Vagina (tissue), 2 donors: ENCODE measurements around the gene PRKCB. TPM values are rescaled to one million over a fixed set of nuclear protein-coding genes. Genes with fewer than 3 reads are reported as not detected.

Source experiments
- DNase-seq, 2 donors: peaks; one replicate each; pipeline ENCODE4 v3.0.0-alpha.2; 2017; ENCODE audit errors: extremely low spot score in 2 of 2
- H3K27ac ChIP-seq: fragments of 200-600 bp; sonication (generic); one replicate; pipeline ENCODE4 v1.5.1; 2019
- H3K27me3 ChIP-seq: fragments of 200-600 bp; sonication (generic); one replicate; pipeline ENCODE4 v1.5.1; 2019
- H3K36me3 ChIP-seq, 2 donors: fragments of 200-600 bp; sonication (generic); one replicate each; pipeline ENCODE4 v1.5.1; 2017 to 2019
- H3K4me1 ChIP-seq: fragments of 200-600 bp; sonication (generic); one replicate; pipeline ENCODE4 v1.5.1; 2019
- H3K4me3 ChIP-seq, 2 donors: fragments of 200-600 bp; sonication (generic); 1 replicate in 1 of 2; 2 replicates in 1 of 2; pipeline ENCODE4 v1.5.1; 2016 to 2019
- H3K9me3 ChIP-seq: fragments of 200-600 bp; sonication (generic); one replicate; pipeline ENCODE4 v1.5.1; 2019
- CTCF ChIP-seq, 3 experiments: fragments of 450-650 bp in 2 of 3; fragments of 200-600 bp in 1 of 3; sonication (generic) in 1 of 3; IDR thresholded peaks; one replicate each; pipeline ENCODE4 v1.5.1; 2017 to 2019; ENCODE audit warnings: antibody characterized with exemption in 3 of 3, mild to moderate bottlenecking in 2 of 3, moderate library complexity in 2 of 3
- POLR2A ChIP-seq, 2 donors: fragments of 450-650 bp; IDR thresholded peaks; one replicate each; pipeline ENCODE4 v1.6.1; 2017; ENCODE audit warnings: antibody characterized with exemption in 2 of 2, mild to moderate bottlenecking in 2 of 2, moderate library complexity in 2 of 2
- POLR2AphosphoS5 ChIP-seq, 2 donors: sonication (generic); formaldehyde crosslinking; IDR thresholded peaks; one replicate each; pipeline ENCODE4 v1.9.0; 2017; ENCODE audit warnings: antibody characterized with exemption in 2 of 2, mild to moderate bottlenecking in 2 of 2, low read depth in 1 of 2; ENCODE audit not compliant: insufficient read depth in 1 of 2
- intact Hi-C: fragments of 100-400 bp; cut with DNase I; formaldehyde crosslinking; loops from one replicate; pipeline ENCODE4 v1.15.1; 2023
- total RNA-seq: library from RNA; depleted of rRNA; stranded (reverse); fragments of >200 nt; gene quantifications from one replicate; pipeline ENCODE4 v1.2.3, GENCODE V29; 2016

The PRKCB gene
- total RNA-seq, 1 donor from 2014 or later: 9.1 TPM

- Histone ChIP-seq H3K27me3 (no peaks in the 10 kb centered on the region), H3K27ac (no peak overlapping the region), H3K9me3 (no peaks in the 10 kb centered on the region), H3K36me3 (no peaks in the 10 kb centered on the region), H3K4me3 (no peak overlapping the region), H3K4me1 (no peaks in the 10 kb centered on the region)
- intact Hi-C loops: loop anchor here (5.0 kb wide), 1 partner anchor 236 kb away; no protein-coding TSS in a partner anchor
- no peak for DNase-seq
- TF ChIP-seq POLR2AphosphoS5 (IDR thresholded peaks at IDR 0.05; ENCODE audit: insufficient read depth in 1 of 2, low read depth in 1 of 2) (no peak), CTCF (IDR thresholded peaks at IDR 0.05) (peak; percentile 23 to 54 (median 30)), POLR2A (IDR thresholded peaks at IDR 0.05) (no peak)
Measured at GRCh38 chr16:23801378-23801777, 34.4 kb upstream of the PRKCB start.

GRCh38 chr16:23802776-23803175, 33.0 kb upstream of the PRKCB start:
- H3K4me1 ChIP-seq: no peaks in the 10 kb centered on the region
- TF ChIP-seq POLR2AphosphoS5 (IDR thresholded peaks at IDR 0.05; ENCODE audit: insufficient read depth in 1 of 2, low read depth in 1 of 2): no peak
- no peak for TF ChIP-seq CTCF (IDR thresholded peaks at IDR 0.05)
- TF ChIP-seq POLR2A (IDR thresholded peaks at IDR 0.05): no peak
- no peak overlapping the region for H3K4me3 ChIP-seq
- no peak overlapping the region for H3K27ac ChIP-seq
- H3K36me3 ChIP-seq: no peaks in the 10 kb centered on the region
- intact Hi-C loops: loop anchor here (5.0 kb wide), 1 partner anchor 235 kb away; no protein-coding TSS in a partner anchor
- no peaks in the 10 kb centered on the region for H3K27me3 ChIP-seq
- no peaks in the 10 kb centered on the region for H3K9me3 ChIP-seq
- no peak for DNase-seq

- intact Hi-C loops: loop anchor here (5.0 kb wide), 1 partner anchor 234 kb away; no protein-coding TSS in a partner anchor
- DNase-seq: no peak
- H3K27ac ChIP-seq: no peak overlapping the region
- peak overlapping the region in 1 of 2 donors; percentile 7 for H3K4me3 ChIP-seq
- H3K4me1 ChIP-seq: no peaks in the 10 kb centered on the region
- H3K9me3 ChIP-seq: no peaks in the 10 kb centered on the region
- no peaks in the 10 kb centered on the region for H3K36me3 ChIP-seq
- no peak for TF ChIP-seq POLR2AphosphoS5 (IDR thresholded peaks at IDR 0.05; ENCODE audit: insufficient read depth in 1 of 2, low read depth in 1 of 2)
- TF ChIP-seq POLR2A (IDR thresholded peaks at IDR 0.05): no peak
- TF ChIP-seq CTCF (IDR thresholded peaks at IDR 0.05): peak in 2 of 3 experiments; percentile 17 to 28
- H3K27me3 ChIP-seq: no peaks in the 10 kb centered on the region
Measured at GRCh38 chr16:23803591-23804123, 32.1 kb upstream of the PRKCB start.

- no peak overlapping the region for H3K27ac ChIP-seq
- H3K27me3 ChIP-seq: no peaks in the 10 kb centered on the region
- TF ChIP-seq CTCF (IDR thresholded peaks at IDR 0.05) (no peak), POLR2AphosphoS5 (IDR thresholded peaks at IDR 0.05; ENCODE audit: insufficient read depth in 1 of 2, low read depth in 1 of 2) (no peak), POLR2A (IDR thresholded peaks at IDR 0.05) (no peak)
- DNase-seq: no peak
- no peak overlapping the region for H3K4me3 ChIP-seq
- no peaks in the 10 kb centered on the region for H3K9me3 ChIP-seq
- H3K36me3 ChIP-seq: no peaks in the 10 kb centered on the region
- intact Hi-C loops: no loop called here
- H3K4me1 ChIP-seq: no peaks in the 10 kb centered on the region
Measured at GRCh38 chr16:23807028-23807427, 28.8 kb upstream of the PRKCB start.

GRCh38 chr16:23821467-23821866, 14.3 kb upstream of the PRKCB start:
- intact Hi-C loops: no loop called here
- Histone ChIP-seq H3K27me3 (no peaks in the 10 kb centered on the region), H3K27ac (no peak overlapping the region), H3K36me3 (no peaks in the 10 kb centered on the region), H3K4me1 (no peaks in the 10 kb centered on the region), H3K9me3 (no peaks in the 10 kb centered on the region), H3K4me3 (no peak overlapping the region)
- TF ChIP-seq POLR2AphosphoS5 (IDR thresholded peaks at IDR 0.05; ENCODE audit: insufficient read depth in 1 of 2, low read depth in 1 of 2): no peak
- TF ChIP-seq CTCF (IDR thresholded peaks at IDR 0.05): no peak
- no peak for TF ChIP-seq POLR2A (IDR thresholded peaks at IDR 0.05)
- no peak for DNase-seq
